ENCODE data around the gene CXCL3. TPM values are rescaled to one million over a fixed set of nuclear protein-coding genes. Genes with fewer than 3 reads are reported as not detected.

CXCL3 gene
- not detected in 2 replicates for total RNA-seq

DNA sequence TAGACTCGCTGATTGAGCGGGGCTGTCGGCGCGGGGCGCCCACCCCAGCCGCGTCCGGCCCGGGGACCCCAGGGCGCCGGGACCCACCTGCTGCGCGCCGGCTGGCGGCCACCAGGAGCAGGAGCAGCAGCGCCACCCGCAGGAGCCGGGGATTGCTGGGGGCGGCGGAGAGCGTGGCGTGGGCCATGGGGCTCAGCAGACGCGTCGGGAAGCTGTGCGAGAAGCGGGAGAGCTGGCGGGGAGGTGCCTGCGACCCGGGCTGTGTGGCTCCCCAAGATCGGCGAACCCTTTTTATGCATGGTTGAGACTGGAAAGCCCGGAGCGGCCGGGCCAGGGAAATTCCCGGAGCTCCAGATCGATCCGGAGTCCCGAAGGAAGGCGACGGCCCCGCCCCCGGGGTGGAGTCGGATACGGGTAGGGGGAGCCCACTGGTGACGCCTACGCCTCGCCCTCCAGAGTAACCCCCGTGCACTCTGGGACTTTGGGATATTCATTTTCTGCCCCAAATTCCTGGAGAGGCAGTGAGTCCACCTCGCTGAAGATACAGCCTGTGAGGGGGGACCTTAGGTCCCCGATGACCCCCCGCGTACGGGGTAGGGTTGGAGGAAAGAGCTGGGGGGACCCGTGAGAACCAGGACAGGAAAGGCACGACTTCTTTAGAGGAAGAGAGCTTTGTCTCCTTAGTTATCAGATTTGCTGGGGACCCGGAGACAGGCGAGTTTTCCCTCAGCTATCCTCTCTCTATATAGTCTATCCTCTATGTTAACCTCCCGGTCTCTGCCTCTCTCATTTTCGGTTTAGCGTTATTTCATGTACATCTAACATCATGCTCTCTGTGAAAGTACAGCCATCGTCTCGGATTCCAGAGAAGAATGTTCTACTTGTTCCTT lies at the start of gene CXCL3:
CXCL3 (minus strand) TSS at position 265 of the 890 bp plus-strand sequence; CDS start at position 187, 78 bp downstream.
- ChIA-PET CTCF (no interaction called here), POLR2A (no interaction called here)
- peaks cover 39% of the 10 kb centered on the region for H3K27me3 Mint-ChIP-seq
- intact Hi-C loops (cut with micrococcal nuclease): no loop called here
- TF ChIP-seq CTCF (IDR thresholded peaks at IDR 0.05): no peak
- no peaks in the 10 kb centered on the region for H3K9me3 Mint-ChIP-seq
- DNase-seq (peak; percentile 16), ATAC-seq (ENCODE audit: low read depth) (no peak)
- H3K4me3 Mint-ChIP-seq: peak within 1 kb of the TSS; percentile 75
- no peak within 1 kb of the TSS for H3K27ac Mint-ChIP-seq
- peaks cover 17% of the 10 kb centered on the region for H3K4me1 Mint-ChIP-seq
- no peaks in the 10 kb centered on the region for H3K36me3 Mint-ChIP-seq (ENCODE audit: low read depth)

GRCh38 chr4:74087481-74087880 lies 49.0 kb upstream of the CXCL3 start:
- DNase-seq: no peak
- no peak for TF ChIP-seq CTCF (IDR thresholded peaks at IDR 0.05)
- Mint-ChIP-seq H3K27ac (no peak overlapping the region), H3K9me3 (no peaks in the 10 kb centered on the region), H3K4me1 (no peaks in the 10 kb centered on the region), H3K27me3 (no peaks in the 10 kb centered on the region), H3K36me3 (ENCODE audit: low read depth) (no peaks in the 10 kb centered on the region), H3K4me3 (no peak overlapping the region)
- CTCF ChIA-PET: no interaction called here
- intact Hi-C loops (cut with micrococcal nuclease): no loop called here
- POLR2A ChIA-PET: no interaction called here
- no peak for ATAC-seq (ENCODE audit: low read depth)

DNA sequence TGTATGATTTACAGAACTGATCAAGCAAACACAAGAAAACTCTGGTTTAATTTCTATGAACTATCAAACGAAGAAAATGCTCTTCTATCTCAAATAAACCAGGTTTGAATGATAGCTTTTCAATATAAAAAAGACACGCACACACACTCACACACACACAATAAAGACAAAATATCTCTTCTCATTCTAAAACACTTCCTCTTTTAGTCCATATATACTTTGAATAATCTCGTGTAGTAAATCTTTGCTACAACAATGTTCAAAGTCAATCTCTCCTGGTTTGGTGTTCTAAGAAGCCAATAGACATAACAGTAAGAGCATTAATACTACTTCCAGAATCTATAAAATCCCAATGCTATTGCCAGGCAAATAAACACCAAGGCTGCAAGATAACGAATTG lies 47.2 kb upstream of the CXCL3 start:
- no peaks in the 10 kb centered on the region for H3K9me3 Mint-ChIP-seq
- no peak for TF ChIP-seq CTCF (IDR thresholded peaks at IDR 0.05)
- H3K36me3 Mint-ChIP-seq (ENCODE audit: low read depth): no peaks in the 10 kb centered on the region
- H3K27me3 Mint-ChIP-seq: no peaks in the 10 kb centered on the region
- no peak overlapping the region for H3K4me3 Mint-ChIP-seq
- intact Hi-C loops (cut with micrococcal nuclease): no loop called here
- DNase-seq: no peak
- no peak overlapping the region for H3K27ac Mint-ChIP-seq
- no peaks in the 10 kb centered on the region for H3K4me1 Mint-ChIP-seq
- no peak for ATAC-seq (ENCODE audit: low read depth)
- ChIA-PET POLR2A (no interaction called here), CTCF (no interaction called here)

GRCh38 chr4:74084984-74085383 lies 46.5 kb upstream of the CXCL3 start:
- H3K36me3 Mint-ChIP-seq (ENCODE audit: low read depth): no peaks in the 10 kb centered on the region
- H3K4me3 Mint-ChIP-seq: no peak overlapping the region
- H3K27me3 Mint-ChIP-seq: no peaks in the 10 kb centered on the region
- ChIA-PET CTCF (no interaction called here), POLR2A (no interaction called here)
- H3K4me1 Mint-ChIP-seq: no peaks in the 10 kb centered on the region
- no peak for TF ChIP-seq CTCF (IDR thresholded peaks at IDR 0.05)
- DNase-seq: no peak
- no peaks in the 10 kb centered on the region for H3K9me3 Mint-ChIP-seq
- intact Hi-C loops (cut with micrococcal nuclease): no loop called here
- ATAC-seq (ENCODE audit: low read depth): no peak
- H3K27ac Mint-ChIP-seq: no peak overlapping the region

DNA sequence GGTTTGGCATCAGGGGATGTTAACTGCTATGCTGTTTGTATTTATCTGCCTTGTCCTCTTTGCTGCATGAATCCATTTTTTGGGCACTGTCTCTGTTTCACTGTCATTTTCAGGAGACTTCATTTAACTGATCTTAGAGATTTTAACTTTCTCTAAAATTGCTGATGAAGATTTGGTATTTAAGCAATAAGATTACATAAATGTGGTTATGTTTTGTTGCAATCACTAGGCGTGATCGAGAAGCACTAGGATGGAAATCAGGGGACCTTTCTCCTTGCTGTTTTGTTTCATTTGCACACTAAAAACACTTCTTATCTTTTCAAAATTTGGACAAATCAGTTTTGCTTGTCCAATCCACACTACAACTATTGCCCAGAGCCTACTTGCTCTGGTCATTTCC lies 45.1 kb upstream of the CXCL3 start:
- no peaks in the 10 kb centered on the region for H3K9me3 Mint-ChIP-seq
- TF ChIP-seq CTCF (IDR thresholded peaks at IDR 0.05): no peak
- H3K27me3 Mint-ChIP-seq: no peaks in the 10 kb centered on the region
- intact Hi-C loops (cut with micrococcal nuclease): no loop called here
- no peak overlapping the region for H3K27ac Mint-ChIP-seq
- DNase-seq (no peak), ATAC-seq (ENCODE audit: low read depth) (no peak)
- no peaks in the 10 kb centered on the region for H3K36me3 Mint-ChIP-seq (ENCODE audit: low read depth)
- CTCF ChIA-PET: no interaction called here
- no peaks in the 10 kb centered on the region for H3K4me1 Mint-ChIP-seq
- POLR2A ChIA-PET: no interaction called here
- H3K4me3 Mint-ChIP-seq: no peak overlapping the region

Data from activated B cell treated with CpG ODN at 0.5 μM for 24 hours (primary cell).